Nephron (organoid): ENCODE results near the gene GNG14.

Experiments
- H3K27ac Mint-ChIP-seq, 3 experiments: 2 replicates each; pipeline ENCODE4 v1.8.0; 2020; ENCODE audit warnings: mixed read lengths in 3 of 3, mild to moderate bottlenecking in 2 of 3, moderate library complexity in 1 of 3
- H3K27me3 Mint-ChIP-seq: 2 replicates; pipeline ENCODE4 v1.8.0; 2021; ENCODE audit warnings: low read depth, mild to moderate bottlenecking, moderate library complexity, mixed read lengths
- H3K36me3 Mint-ChIP-seq: 2 replicates; pipeline ENCODE4 v1.8.0; 2020; ENCODE audit warnings: low read depth, mixed read lengths
- H3K4me1 Mint-ChIP-seq: 2 replicates; pipeline ENCODE4 v1.8.0; 2020; ENCODE audit warnings: mixed read lengths
- H3K4me3 Mint-ChIP-seq, 3 experiments: 2 replicates each; pipeline ENCODE4 v1.8.0; 2020; ENCODE audit warnings: mild to moderate bottlenecking in 3 of 3, mixed read lengths in 3 of 3, moderate library complexity in 2 of 3
- H3K9me3 Mint-ChIP-seq: 2 replicates; pipeline ENCODE4 v1.8.0; 2020; ENCODE audit warnings: mixed read lengths
- CTCF ChIP-seq, 3 experiments: fragments of 200-600 bp; sonication (generic); IDR thresholded peaks; one replicate each; pipeline ENCODE4 v1.5.0; 2021; ENCODE audit warnings: antibody characterized with exemption in 3 of 3; ENCODE audit not compliant: unreplicated experiment in 3 of 3

The GNG14 gene

GRCh38 chr19:12655546-12655945 is 32.3 kb upstream of the GNG14 start:
- Mint-ChIP-seq H3K36me3 (peaks cover 43% of the 10 kb centered on the region), H3K4me3 (no peak overlapping the region), H3K27ac (no peak overlapping the region), H3K4me1 (no peaks in the 10 kb centered on the region), H3K9me3 (no peaks in the 10 kb centered on the region), H3K27me3 (no peaks in the 10 kb centered on the region)
- TF ChIP-seq CTCF (IDR thresholded peaks at IDR 0.05; ENCODE audit: unreplicated experiment in 3 of 3) = no peak

- H3K4me1 Mint-ChIP-seq = no peaks in the 10 kb centered on the region
- no peak overlapping the region for H3K27ac Mint-ChIP-seq
- H3K9me3 Mint-ChIP-seq = no peaks in the 10 kb centered on the region
- no peaks in the 10 kb centered on the region for H3K27me3 Mint-ChIP-seq
- H3K4me3 Mint-ChIP-seq = no peak overlapping the region
- TF ChIP-seq CTCF (IDR thresholded peaks at IDR 0.05; ENCODE audit: unreplicated experiment in 3 of 3) = no peak
- peaks cover 42% of the 10 kb centered on the region for H3K36me3 Mint-ChIP-seq
Measured at GRCh38 chr19:12656899-12657571, 30.8 kb upstream of the GNG14 start.

DNA sequence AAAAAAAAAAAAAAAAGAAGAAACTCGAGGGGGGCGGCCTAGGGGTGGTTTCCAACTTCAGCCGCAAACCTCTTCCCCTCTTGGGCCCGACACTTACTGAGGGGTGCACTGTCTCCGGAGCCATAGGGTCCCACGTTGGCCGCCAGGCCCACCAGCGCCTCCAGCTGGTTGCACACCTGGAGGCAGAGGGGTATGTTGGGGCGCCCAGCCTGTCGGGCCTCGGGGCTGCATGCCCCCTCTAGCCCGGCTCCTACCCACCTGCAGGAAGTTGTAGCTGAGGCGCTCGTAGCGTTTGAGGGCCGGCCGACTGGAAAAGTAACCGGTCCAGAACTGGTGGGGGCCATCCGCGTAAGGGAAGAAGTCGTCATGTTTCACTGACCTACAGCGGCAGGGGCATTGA is 29.8 kb upstream of the GNG14 start:
- peaks cover 40% of the 10 kb centered on the region for H3K36me3 Mint-ChIP-seq
- no peaks in the 10 kb centered on the region for H3K9me3 Mint-ChIP-seq
- no peaks in the 10 kb centered on the region for H3K4me1 Mint-ChIP-seq
- no peaks in the 10 kb centered on the region for H3K27me3 Mint-ChIP-seq
- TF ChIP-seq CTCF (IDR thresholded peaks at IDR 0.05; ENCODE audit: unreplicated experiment in 3 of 3) = no peak
- no peak overlapping the region for H3K27ac Mint-ChIP-seq
- H3K4me3 Mint-ChIP-seq = no peak overlapping the region

- Mint-ChIP-seq H3K4me1 (peaks cover 5% of the 10 kb centered on the region), H3K9me3 (no peaks in the 10 kb centered on the region), H3K27me3 (no peaks in the 10 kb centered on the region), H3K4me3 (no peak overlapping the region), H3K36me3 (peaks cover 33% of the 10 kb centered on the region), H3K27ac (no peak overlapping the region)
- TF ChIP-seq CTCF (IDR thresholded peaks at IDR 0.05; ENCODE audit: unreplicated experiment in 3 of 3) = no peak
Measured at GRCh38 chr19:12660980-12661379, 26.8 kb upstream of the GNG14 start.

GRCh38 chr19:12664406-12665280 is 23.2 kb upstream of the GNG14 start:
- H3K27me3 Mint-ChIP-seq = no peaks in the 10 kb centered on the region
- H3K9me3 Mint-ChIP-seq = no peaks in the 10 kb centered on the region
- peaks cover 24% of the 10 kb centered on the region for H3K36me3 Mint-ChIP-seq
- peaks cover 29% of the 10 kb centered on the region for H3K4me1 Mint-ChIP-seq
- TF ChIP-seq CTCF (IDR thresholded peaks at IDR 0.05; ENCODE audit: unreplicated experiment in 3 of 3) = no peak
- peak overlapping the region; percentile 97 to 99 (median 98) for H3K4me3 Mint-ChIP-seq
- H3K27ac Mint-ChIP-seq = no peak overlapping the region
